GM19193 (cell line): Measurements from ENCODE around the gene NSFL1C.

Source experiments
- POLR2A ChIP-seq: IDR thresholded peaks from 4 replicates; pipeline ENCODE4 v1.6.1; 2011; ENCODE audit not compliant: insufficient read depth, insufficient read length; ENCODE audit errors: extremely low read depth

NSFL1C gene

DNA sequence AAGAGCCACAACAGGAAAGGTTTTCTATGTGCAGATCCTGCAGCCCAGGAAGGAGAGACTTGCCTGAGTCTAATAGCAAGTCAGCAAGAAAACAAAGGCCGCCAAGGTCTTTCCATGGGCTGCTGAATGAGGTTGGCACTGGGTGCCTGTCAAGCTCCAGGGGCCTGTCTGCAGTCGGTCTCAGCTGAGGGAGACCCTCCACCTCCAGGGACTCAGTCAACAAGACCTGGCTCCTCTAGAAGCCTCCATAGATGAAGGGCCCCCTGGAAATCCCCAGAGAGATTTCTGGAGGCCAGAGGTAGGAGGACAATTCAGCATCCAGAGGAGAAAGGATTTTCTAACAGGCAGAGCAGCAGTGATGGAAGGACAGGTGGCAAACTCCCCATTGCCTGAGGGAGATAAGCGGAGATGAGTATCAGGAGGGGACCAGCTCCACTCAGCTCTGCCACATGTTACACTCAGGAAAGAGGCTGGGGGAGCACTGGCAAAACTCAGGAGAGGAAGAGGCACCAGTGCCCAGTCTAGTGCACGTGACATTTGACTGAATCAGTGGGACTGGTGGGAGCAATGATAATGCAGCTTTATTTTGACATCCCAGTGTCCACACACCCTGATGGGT lies 40.3 kb downstream of the NSFL1C start:
- TF ChIP-seq POLR2A = no peak

DNA sequence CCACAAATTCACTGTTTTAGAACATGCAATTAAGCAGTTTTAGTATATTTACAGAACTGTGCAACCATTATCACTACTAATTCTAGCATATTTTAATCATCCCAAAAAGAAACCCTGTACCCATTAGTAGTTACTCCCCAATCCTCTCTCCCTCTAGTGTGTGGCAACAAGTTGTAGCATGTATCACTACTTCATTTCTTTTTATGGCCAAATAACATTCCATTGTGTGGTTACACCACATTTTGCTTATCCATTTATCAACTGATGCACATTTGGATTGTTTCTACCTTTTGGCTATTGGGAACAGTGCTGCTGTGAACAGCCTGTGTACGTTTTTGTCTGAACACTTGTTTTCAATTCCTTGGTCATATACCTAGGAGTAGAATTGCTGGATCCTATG lies 42.3 kb downstream of the NSFL1C start:
- TF ChIP-seq POLR2A = no peak

DNA sequence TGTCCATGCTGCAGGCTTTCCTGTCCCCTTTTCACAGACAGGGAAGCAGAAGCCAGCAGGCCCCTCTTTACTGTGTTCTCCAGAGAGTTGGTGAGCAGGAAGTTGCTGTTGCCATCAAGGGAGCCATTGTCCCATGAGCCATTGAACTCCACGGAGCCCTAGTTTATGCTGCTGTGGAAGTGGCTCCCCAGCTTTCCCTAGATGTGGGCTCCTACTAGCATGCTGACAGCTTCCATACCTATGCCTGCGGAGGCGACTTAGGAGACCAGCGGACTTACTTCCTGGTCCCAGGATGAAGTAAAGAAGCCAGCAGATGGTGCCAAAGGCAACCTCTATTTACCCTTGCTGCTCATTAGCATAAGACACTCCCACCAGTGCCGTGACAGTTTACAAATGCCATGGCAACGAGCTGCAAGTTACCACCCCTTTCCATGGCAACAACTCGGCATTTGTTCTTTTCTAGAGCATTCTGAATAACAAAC lies 43.0 kb downstream of the NSFL1C start:
- no peak for TF ChIP-seq POLR2A

DNA sequence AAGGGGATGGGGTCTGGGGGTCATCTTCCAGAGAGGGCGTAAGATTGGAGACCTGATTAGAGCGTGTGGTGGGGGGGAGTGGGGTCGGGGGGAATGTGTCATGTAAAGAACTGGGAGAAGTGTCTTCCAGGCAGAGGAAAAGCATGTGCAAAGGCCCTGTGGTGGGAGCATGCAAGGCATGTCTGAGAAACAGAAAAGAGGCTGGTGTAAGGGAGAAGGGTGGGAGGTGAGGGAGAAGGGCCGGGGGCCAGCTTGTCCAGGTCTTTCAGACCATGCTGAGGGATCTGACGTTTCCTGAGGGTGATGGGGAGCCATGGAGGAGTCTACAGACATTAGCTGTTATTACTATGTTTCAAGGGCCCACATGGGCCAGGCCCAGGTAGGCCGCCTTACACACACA lies 43.4 kb downstream of the NSFL1C start:
- TF ChIP-seq POLR2A = no peak

DNA sequence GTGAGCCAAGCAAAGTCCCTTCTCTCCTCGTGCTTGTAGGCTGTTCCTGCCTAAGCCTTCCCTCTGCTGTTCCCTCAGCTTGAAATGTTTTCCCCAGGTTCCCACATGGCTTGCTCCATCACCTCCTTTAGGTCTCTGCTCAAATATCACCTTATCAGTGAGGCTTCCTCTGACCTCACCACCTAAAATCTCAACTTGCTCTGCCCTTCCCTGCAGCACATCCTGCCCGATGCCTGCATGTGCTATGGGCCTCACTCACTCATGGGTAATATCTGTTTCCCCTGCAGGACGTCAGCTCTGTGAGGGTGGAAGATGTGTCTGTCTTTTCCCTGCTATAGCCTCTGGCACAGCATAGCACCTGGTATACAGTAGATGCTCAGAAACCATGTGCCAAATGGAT lies 43.9 kb downstream of the NSFL1C start:
- TF ChIP-seq POLR2A = no peak

DNA sequence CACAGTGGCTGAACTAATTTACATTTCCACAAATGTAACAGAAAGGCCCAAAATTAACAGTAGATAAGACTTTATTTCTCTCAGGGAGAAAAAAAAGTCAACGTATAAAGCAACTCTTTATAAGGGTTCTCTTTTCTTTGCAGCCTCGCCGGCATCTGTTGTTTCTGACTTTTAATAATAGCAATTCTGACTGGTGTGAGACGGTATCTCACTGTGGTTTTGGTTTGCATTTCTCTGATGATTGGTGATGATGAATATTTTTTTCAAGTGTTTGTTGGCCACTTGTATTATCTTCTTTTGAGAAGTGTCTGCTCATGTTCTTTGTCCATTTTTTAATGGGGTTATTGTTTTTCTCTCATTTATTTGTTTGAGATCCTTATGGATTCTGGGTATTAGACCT lies 46.6 kb downstream of the NSFL1C start:
- no peak for TF ChIP-seq POLR2A

DNA sequence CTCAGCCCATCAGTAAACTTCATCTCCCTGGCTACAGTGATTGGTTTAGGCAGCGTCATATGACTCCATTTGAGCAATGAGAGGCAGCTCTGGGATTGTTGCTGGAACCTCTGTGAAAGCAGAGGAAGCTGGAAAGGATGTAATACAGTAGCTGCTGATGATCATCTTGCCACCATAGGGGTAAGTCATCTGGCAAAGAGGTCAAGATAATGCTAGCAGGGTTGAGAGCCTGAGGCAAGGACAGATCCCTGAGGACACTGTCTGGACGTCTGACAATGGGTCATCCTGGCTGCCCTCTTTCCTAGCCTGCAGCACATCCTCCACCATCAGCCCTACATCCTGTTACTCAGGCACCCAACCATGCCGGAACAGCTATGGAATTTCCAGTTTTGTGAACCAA lies 48.3 kb downstream of the NSFL1C start:
- no peak for TF ChIP-seq POLR2A

DNA sequence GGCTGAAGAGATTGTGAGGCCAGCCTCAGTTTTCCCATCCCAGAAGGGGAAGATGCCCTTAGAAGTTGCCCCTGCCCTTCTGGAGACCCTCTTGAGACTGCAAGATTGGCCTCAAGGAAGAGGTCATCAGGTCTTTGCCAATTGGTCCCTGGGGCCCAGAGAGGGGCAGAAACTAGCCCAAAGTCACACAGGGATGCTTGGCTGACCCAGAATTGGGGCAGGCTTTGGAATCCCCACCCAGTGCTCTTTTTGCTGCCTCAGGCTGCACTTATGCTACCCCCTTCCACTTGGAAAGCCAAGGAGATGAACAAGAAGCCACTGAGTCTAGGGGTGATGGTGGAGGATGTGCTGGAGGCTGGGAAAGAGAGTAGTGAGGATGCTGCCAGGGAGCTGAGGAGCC lies 48.9 kb downstream of the NSFL1C start:
- TF ChIP-seq POLR2A = no peak

DNA sequence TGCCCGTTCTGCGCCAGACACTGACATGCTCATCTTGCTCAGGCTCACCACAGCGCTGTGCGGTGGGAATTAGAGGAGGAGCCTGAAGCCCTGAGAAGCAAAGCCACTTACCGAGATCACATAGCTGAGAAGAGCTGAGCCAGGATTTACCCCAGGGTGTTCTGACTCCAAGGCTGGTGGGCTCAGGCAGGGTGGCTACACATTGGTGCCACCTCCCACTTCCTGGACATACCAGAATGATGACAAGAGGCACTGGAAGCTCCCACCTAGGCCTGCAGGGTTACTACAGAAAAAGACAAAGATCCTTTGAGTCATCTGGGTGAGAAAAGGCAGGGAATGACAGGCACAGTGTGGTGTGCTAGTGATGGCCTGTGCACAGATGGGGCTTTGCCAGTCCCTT lies 49.4 kb downstream of the NSFL1C start:
- no peak for TF ChIP-seq POLR2A

DNA sequence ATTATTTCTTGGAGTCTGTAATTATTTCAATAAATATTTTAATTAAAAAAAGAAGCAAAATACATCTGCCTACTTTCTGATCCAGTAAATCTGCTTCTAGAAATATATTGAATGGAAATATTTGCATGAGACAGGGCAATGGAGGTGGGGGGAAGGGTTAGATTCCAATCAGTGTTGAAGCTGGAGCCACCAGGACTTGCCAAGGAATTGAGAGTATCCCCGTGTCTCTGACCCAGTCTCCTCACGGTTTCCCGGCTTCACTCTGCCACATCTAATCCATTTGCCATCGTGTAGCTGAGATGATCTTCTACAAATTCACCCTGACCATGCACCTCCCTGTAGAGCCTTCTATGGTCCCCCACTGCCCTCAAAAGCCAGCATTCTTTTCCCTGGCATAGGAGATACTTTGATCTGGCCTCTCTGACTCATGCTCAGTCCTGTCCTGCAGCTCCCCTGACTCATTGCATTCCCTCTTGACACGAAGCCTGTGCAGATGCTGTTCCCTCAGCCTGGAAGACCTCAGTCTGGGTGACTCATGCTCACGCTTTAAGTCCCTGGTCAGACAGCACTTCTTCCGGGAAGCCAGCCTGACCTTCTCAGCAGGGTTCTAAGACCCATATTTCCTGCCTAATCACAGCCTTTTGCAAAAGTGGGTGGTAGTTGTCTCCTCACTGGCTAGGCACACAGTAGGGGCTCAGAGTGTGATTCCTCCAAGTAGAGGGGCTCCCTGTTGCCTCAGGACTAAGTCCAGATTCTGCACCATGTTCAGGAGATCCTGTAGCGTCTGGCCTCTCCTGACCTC lies 50.8 kb downstream of the NSFL1C start:
- TF ChIP-seq POLR2A = no peak

DNA sequence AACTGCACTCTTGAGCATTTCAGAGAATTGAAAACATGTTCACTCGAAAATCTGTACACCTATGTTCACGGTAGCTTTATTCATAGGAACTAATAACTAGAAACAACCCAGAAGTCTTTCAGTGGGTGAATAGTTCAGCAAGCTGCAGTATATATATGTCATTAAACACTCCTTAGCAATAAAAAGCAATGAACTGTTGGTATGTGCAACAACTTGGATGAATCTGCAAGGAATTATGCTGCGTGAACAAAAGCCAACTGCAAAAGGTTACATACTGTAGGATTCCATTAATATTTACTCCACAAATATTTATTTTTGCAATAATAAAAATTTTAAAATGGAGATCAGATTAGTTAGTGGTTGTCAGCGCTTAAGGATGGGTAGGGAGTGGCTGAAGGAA lies 51.7 kb downstream of the NSFL1C start:
- no peak for TF ChIP-seq POLR2A

DNA sequence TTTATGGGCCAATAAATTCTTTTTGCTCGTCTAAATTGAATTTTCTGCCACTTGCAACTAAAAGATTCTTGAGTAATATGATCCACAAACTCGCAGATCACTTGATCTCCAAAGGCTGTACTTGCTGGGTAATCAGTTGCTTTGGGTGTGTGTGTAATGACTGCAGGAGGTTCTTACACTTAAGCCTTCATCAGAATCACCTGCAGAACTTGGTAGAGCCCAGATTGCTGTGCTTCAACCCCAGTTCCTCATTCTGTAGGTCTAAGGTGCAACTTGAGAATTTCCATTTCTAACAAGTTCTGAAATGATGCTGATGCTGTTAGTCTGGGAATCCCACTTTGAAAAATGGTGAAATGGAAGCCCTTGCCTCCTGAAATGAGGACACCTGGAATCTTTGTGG lies 60.8 kb downstream of the NSFL1C start:
- no peak for TF ChIP-seq POLR2A

DNA sequence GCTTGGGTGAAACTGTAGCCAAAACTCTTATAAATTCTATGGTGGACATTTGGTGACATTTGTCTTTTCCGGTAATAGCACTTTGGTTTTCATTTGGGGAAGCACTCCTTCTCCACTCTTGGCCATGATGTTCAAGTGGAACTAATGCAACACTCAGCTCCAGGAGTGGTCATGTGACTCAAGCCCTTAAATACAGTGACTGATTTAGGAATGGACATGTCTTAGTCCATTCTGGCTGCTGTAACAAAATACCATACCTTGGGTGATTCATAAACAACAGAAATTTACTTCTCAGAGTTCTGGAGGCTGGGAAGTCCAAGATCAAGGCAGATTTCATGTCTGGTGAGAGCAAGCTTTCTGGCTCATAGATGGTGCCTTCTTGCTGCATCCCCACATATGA lies 63.0 kb downstream of the NSFL1C start:
- TF ChIP-seq POLR2A = no peak

DNA sequence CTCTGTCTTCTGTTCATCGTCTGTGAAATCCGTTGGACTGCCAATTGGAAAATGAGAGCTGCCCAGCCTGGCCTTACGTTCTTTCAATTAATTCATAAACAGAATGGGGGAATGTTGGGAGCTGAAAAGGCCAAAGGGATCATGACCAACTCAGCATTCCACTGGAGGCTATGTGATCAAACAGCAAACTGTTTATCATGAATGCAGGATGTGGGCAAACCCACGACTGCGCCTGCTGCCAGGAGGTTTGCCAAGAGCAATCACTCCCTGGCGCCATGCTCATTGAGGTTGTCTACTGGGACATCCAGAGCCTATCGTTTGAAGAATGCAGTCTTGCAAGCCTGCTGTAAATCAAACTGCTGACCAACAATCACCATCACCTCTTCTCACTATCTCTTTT lies 64.5 kb downstream of the NSFL1C start:
- no peak for TF ChIP-seq POLR2A

DNA sequence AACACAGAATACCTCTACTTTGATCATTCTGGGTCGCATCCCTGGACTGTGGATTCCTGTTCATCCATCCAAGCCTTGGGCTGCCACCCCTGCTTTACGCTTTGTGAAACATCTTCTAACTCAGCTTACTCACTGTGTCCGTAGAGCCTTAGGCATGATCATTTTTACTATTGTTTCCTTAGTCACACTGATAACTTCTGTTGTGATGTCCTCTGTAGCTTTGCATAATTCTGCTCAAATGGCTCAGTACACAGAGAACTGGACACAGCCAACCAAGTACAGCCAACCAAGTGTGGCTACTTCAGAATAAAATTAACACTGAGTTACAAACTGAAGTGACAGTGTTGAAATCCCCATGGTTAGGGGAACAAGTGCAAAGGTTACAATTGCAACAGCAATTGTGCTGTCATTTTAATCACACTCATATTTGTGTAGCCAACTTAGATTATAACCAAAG lies 65.2 kb downstream of the NSFL1C start:
- no peak for TF ChIP-seq POLR2A

DNA sequence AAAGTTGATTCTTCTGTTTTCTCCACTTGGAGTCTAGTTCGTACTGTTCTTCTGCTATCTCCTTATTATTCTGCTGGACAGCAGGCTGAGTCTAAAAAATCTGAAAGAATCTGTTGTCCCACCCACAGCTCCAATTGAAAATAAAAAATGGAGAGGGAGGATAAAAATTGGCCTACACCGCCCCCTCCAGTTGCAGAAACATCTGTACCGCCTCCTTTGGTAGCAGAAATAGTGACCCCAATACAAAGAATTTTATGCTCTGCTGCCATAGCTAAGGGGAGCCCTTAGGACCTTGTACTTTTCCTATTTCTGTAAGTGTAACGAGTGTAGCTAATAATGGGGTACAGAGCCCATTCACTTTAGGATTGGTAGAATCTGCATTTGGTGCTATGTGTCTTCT lies 68.9 kb downstream of the NSFL1C start:
- TF ChIP-seq POLR2A = no peak

DNA sequence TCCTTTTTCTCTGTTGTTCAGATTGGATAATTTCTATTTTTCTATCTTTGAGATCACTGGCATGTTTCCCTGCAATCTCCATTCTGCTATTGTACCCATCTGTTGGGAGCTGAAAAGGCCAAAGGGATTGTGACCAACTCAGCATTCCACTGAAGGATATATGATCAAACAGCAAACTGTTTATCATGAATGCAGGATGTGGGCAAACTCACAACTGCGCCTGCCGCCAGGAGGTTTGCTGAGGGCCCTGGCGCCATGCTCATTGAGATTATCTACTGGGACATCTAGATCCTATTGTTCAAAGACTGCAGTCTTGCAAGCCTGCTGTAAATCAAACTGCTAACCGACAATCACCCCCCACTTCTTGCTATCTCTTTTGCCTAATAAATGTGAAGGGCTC lies 69.9 kb downstream of the NSFL1C start:
- TF ChIP-seq POLR2A = no peak

DNA sequence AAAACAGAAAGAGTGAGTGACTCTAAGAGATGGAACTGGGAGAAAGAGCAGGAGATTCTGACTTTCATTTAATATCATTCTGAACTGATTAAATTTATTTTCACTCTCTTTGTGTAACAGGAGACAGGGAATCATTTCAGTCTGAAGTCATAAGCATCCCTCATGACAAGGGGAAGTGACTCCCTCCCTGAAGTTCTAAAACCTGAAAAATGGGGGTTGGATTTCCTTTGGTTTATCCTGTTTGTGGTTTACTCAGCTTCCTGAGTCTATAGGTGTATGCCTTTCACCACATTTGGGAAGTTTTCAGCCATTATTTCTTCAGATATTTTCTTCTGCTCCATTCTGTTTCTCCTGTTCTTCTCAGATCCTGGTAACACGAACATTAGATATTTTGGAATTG lies 70.4 kb downstream of the NSFL1C start:
- no peak for TF ChIP-seq POLR2A
